Measurements from ENCODE around the gene SIRT6. TPM values are rescaled to one million over a fixed set of nuclear protein-coding genes. Genes with fewer than 3 reads are reported as not detected.
"Not testable (repeated sequence)": the region's sequence is repeated elsewhere in the genome, so short reads cannot be mapped to it uniquely, and the experiment has no call there.

SIRT6 gene
- total RNA-seq, 4 donors from 2014 or later = 141 to 215 (median 194) TPM

- Histone ChIP-seq H3K4me3 (no peak overlapping the region), H3K27me3 (peaks cover 73% of the 10 kb centered on the region), H3K36me3 (no peaks in the 10 kb centered on the region), H3K4me1 (peaks cover 0 to 8% (median 2%) of the 10 kb centered on the region in 4 donors), H3K9me3 (no peaks in the 10 kb centered on the region), H3K27ac (no peak overlapping the region)
- TF ChIP-seq POLR2A (IDR thresholded peaks at IDR 0.05) (no peak), EP300 (IDR thresholded peaks at IDR 0.05; ENCODE audit: low read depth) (no peak), POLR2AphosphoS5 (IDR thresholded peaks at IDR 0.05) (no peak)
- TF ChIP-seq, protein P1, sequence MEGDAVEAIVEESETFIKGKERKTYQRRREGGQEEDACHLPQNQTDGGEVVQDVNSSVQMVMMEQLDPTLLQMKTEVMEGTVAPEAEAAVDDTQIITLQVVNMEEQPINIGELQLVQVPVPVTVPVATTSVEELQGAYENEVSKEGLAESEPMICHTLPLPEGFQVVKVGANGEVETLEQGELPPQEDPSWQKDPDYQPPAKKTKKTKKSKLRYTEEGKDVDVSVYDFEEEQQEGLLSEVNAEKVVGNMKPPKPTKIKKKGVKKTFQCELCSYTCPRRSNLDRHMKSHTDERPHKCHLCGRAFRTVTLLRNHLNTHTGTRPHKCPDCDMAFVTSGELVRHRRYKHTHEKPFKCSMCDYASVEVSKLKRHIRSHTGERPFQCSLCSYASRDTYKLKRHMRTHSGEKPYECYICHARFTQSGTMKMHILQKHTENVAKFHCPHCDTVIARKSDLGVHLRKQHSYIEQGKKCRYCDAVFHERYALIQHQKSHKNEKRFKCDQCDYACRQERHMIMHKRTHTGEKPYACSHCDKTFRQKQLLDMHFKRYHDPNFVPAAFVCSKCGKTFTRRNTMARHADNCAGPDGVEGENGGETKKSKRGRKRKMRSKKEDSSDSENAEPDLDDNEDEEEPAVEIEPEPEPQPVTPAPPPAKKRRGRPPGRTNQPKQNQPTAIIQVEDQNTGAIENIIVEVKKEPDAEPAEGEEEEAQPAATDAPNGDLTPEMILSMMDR (IDR thresholded peaks at IDR 0.05) = no peak
- DNase-seq = no peak
- 77 to 80% methylated on average over 3 to 8 of the region's 8 CpGs for WGBS, 2 donors (ENCODE audit: low coverage in 1 of 2)
- in situ Hi-C loops (cut with MboI; ENCODE audit: low pct_ligation_motif_present in 1 of 4, low pct_unique_long_range_greater_than_20kb in 1 of 4, low sequenced_read_pairs in 3 of 4) = no loop called here
- intact Hi-C loops (cut with DNase I; ENCODE audit: low total_unique reads) = no loop called here
Observed at GRCh38 chr19:4196009-4196408, 13.6 kb upstream of the SIRT6 start.

DNA sequence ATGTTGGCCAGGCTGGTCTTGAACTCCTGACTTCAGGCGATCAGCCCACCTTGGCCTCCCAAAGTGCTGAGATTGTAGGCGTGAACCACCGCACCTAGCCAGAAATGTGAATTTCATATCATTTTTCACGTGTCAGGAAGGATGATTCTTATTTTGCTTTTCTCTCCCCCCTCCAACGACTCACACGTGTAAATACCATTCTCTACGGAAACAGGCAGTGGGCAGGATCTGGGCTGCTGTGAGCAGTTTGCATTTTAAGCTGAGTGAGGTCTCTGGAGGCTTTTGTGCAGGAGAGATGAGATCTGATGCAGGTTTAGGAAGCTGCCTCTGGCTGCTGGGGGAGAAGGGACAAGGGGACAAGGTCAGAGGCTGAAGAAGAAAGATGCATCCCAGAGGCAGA is 12.0 kb upstream of the SIRT6 start:
- TF ChIP-seq POLR2A (IDR thresholded peaks at IDR 0.05) = no peak
- no peak for TF ChIP-seq EP300 (IDR thresholded peaks at IDR 0.05; ENCODE audit: low read depth)
- TF ChIP-seq, protein P1 (IDR thresholded peaks at IDR 0.05) = no peak
- no peak for TF ChIP-seq POLR2AphosphoS5 (IDR thresholded peaks at IDR 0.05)

GRCh38 chr19:4192537-4192936 is 10.2 kb upstream of the SIRT6 start:
- 80 to 88% methylated on average over 1 to 3 of the region's 3 CpGs for WGBS, 2 donors (ENCODE audit: low coverage in 1 of 2)
- in situ Hi-C loops (cut with MboI; ENCODE audit: low pct_ligation_motif_present in 1 of 4, low pct_unique_long_range_greater_than_20kb in 1 of 4, low sequenced_read_pairs in 3 of 4); H3K4me3 ChIP-seq; H3K36me3 ChIP-seq; DNase-seq; intact Hi-C loops (cut with DNase I; ENCODE audit: low total_unique reads); H3K27ac ChIP-seq; H3K9me3 ChIP-seq; H3K4me1 ChIP-seq: not testable (repeated sequence)
- peaks cover 44% of the 10 kb centered on the region for H3K27me3 ChIP-seq

More for the DNA sequence above, 12.0 kb upstream of the SIRT6 start:
- H3K27me3 ChIP-seq = peaks cover 62% of the 10 kb centered on the region
- peaks cover 0 to 8% (median 2%) of the 10 kb centered on the region in 4 donors for H3K4me1 ChIP-seq
- in situ Hi-C loops (cut with MboI; ENCODE audit: low pct_ligation_motif_present in 1 of 4, low pct_unique_long_range_greater_than_20kb in 1 of 4, low sequenced_read_pairs in 3 of 4) (no loop called here), intact Hi-C loops (cut with DNase I; ENCODE audit: low total_unique reads) (no loop called here)
- no peak overlapping the region for H3K4me3 ChIP-seq
- 39 to 51% methylated on average over 4 to 7 of the region's 7 CpGs for WGBS, 2 donors (ENCODE audit: low coverage in 1 of 2)
- H3K27ac ChIP-seq = no peak overlapping the region
- DNase-seq = no peak
- no peaks in the 10 kb centered on the region for H3K36me3 ChIP-seq
- H3K9me3 ChIP-seq = no peaks in the 10 kb centered on the region

GRCh38 chr19:4189641-4190040 is 7.3 kb upstream of the SIRT6 start:
- WGBS, 2 donors (ENCODE audit: low coverage in 1 of 2) = 59 to 61% methylated on average over 4 to 5 of the region's 5 CpGs
- Histone ChIP-seq H3K9me3 (no peaks in the 10 kb centered on the region), H3K27me3 (peaks cover 15% of the 10 kb centered on the region), H3K36me3 (no peaks in the 10 kb centered on the region), H3K4me3 (no peak overlapping the region), H3K4me1 (peaks cover 0 to 6% (median 0%) of the 10 kb centered on the region in 4 donors), H3K27ac (no peak overlapping the region)
- TF ChIP-seq, protein P1 (IDR thresholded peaks at IDR 0.05) = no peak
- no peak for TF ChIP-seq EP300 (IDR thresholded peaks at IDR 0.05; ENCODE audit: low read depth)
- no peak for TF ChIP-seq POLR2AphosphoS5 (IDR thresholded peaks at IDR 0.05)
- TF ChIP-seq POLR2A (IDR thresholded peaks at IDR 0.05) = no peak
- no peak for DNase-seq
- in situ Hi-C loops (cut with MboI; ENCODE audit: low pct_ligation_motif_present in 1 of 4, low pct_unique_long_range_greater_than_20kb in 1 of 4, low sequenced_read_pairs in 3 of 4) (loop anchor here in 2 of 4 donors (10.0 kb wide), 1 partner anchor 205 kb away; the partner anchor contains the start of gene EEF2 (in 2 of the 2)), intact Hi-C loops (cut with DNase I; ENCODE audit: low total_unique reads) (loop anchor here (10.0 kb wide), 1 partner anchor 1905 kb away; the partner anchor contains the start of gene PEAK3)

Data from transverse colon (tissue), 4 donors.